ENCODE results near the gene MMUT. TPM values are rescaled to one million over a fixed set of nuclear protein-coding genes. Genes with fewer than 3 reads are reported as not detected.
A peak's percentile ranks its signal among the peaks of the same experiment; 100 is the strongest.

The MMUT gene
- total and polyA plus RNA-seq, 2 experiments from 2014 or later = 10.5 to 21.7 TPM

GRCh38 chr6:49453221-49453620 is 9.8 kb downstream of the MMUT start:
- Histone ChIP-seq H3K27me3 (replicated peaks; ENCODE audit: insufficient read depth) (no peaks in the 10 kb centered on the region), H3K79me2 (ENCODE audit: insufficient read depth) (no peaks in the 10 kb centered on the region), H3K9me3 (ENCODE audit: low read depth) (no peaks in the 10 kb centered on the region), H3K27ac (no peak overlapping the region), H3K9me2 (ENCODE audit: insufficient read depth) (no peaks in the 10 kb centered on the region), H3K9ac (no peak overlapping the region), H3K36me3 (ENCODE audit: low read depth) (peaks cover 29% of the 10 kb centered on the region), H3K4me3 (no peak overlapping the region), H3K4me1 (ENCODE audit: insufficient read depth) (no peaks in the 10 kb centered on the region), H3K4me2 (ENCODE audit: unreplicated experiment) (no peak overlapping the region), H2AFZ (no peak overlapping the region), H4K20me1 (ENCODE audit: insufficient read depth) (no peaks in the 10 kb centered on the region), H3F3A (ENCODE audit: insufficient read depth) (no peaks in the 10 kb centered on the region)
- in situ Hi-C loops (cut with MboI) = no loop called here
- DNase-seq = peak; percentile 35
- no peak for TF ChIP-seq EZH2phosphoT487 (IDR thresholded peaks at IDR 0.05; ENCODE audit: insufficient read depth, low read depth)
- no peak for TF ChIP-seq EZH2 (IDR thresholded peaks at IDR 0.05; ENCODE audit: insufficient read depth, poor library complexity, severe bottlenecking)
- WGBS, 2 experiments (ENCODE audit: low coverage in 1 of 2, low lambda C conversion rate in 2 of 2, missing lambda C conversion rate in 2 of 2) = 59 to 65% methylated on average over 2 of the region's 2 CpGs

GRCh38 chr6:49430866-49431265 is 32.2 kb downstream of the MMUT start:
- no peak overlapping the region for H3K9ac ChIP-seq
- no peaks in the 10 kb centered on the region for H3K79me2 ChIP-seq (ENCODE audit: insufficient read depth)
- 97 to 100% methylated on average over 1 of the region's 1 CpG for WGBS, 2 experiments (ENCODE audit: low coverage in 1 of 2, low lambda C conversion rate in 2 of 2, missing lambda C conversion rate in 2 of 2)
- H3K27me3 ChIP-seq (replicated peaks; ENCODE audit: insufficient read depth) = no peaks in the 10 kb centered on the region
- H3K4me2 ChIP-seq (ENCODE audit: unreplicated experiment) = no peak overlapping the region
- DNase-seq = no peak
- H2AFZ ChIP-seq = no peak overlapping the region
- H3K36me3 ChIP-seq (ENCODE audit: low read depth) = peaks cover 30% of the 10 kb centered on the region
- H3K9me2 ChIP-seq (ENCODE audit: insufficient read depth) = no peaks in the 10 kb centered on the region
- TF ChIP-seq EZH2phosphoT487 (IDR thresholded peaks at IDR 0.05; ENCODE audit: insufficient read depth, low read depth) (no peak), EZH2 (IDR thresholded peaks at IDR 0.05; ENCODE audit: insufficient read depth, poor library complexity, severe bottlenecking) (no peak)
- no peak overlapping the region for H3K27ac ChIP-seq
- H4K20me1 ChIP-seq (ENCODE audit: insufficient read depth) = no peaks in the 10 kb centered on the region
- in situ Hi-C loops (cut with MboI) = no loop called here
- H3K4me1 ChIP-seq (ENCODE audit: insufficient read depth) = peaks cover 4% of the 10 kb centered on the region; the same call in 1 of the 2 replicates
- H3K4me3 ChIP-seq = no peak overlapping the region
- H3F3A ChIP-seq (ENCODE audit: insufficient read depth) = no peaks in the 10 kb centered on the region
- H3K9me3 ChIP-seq (ENCODE audit: low read depth) = no peaks in the 10 kb centered on the region

- Histone ChIP-seq H3K4me3 (no peak overlapping the region), H3K27me3 (replicated peaks; ENCODE audit: insufficient read depth) (no peaks in the 10 kb centered on the region), H2AFZ (no peak overlapping the region), H4K20me1 (ENCODE audit: insufficient read depth) (no peaks in the 10 kb centered on the region), H3F3A (ENCODE audit: insufficient read depth) (no peaks in the 10 kb centered on the region), H3K79me2 (ENCODE audit: insufficient read depth) (no peaks in the 10 kb centered on the region), H3K4me2 (ENCODE audit: unreplicated experiment) (no peak overlapping the region), H3K9me3 (ENCODE audit: low read depth) (no peaks in the 10 kb centered on the region), H3K27ac (no peak overlapping the region), H3K9me2 (ENCODE audit: insufficient read depth) (no peaks in the 10 kb centered on the region), H3K9ac (no peak overlapping the region), H3K4me1 (ENCODE audit: insufficient read depth) (peaks cover 4% of the 10 kb centered on the region; the same call in 1 of the 2 replicates), H3K36me3 (ENCODE audit: low read depth) (peaks cover 23% of the 10 kb centered on the region)
- peak; percentile 28 for DNase-seq
- in situ Hi-C loops (cut with MboI) = no loop called here
- TF ChIP-seq EZH2phosphoT487 (IDR thresholded peaks at IDR 0.05; ENCODE audit: insufficient read depth, low read depth) (no peak), EZH2 (IDR thresholded peaks at IDR 0.05; ENCODE audit: insufficient read depth, poor library complexity, severe bottlenecking) (no peak)
- 62 to 69% methylated on average over 2 of the region's 2 CpGs for WGBS, 2 experiments (ENCODE audit: low coverage in 1 of 2, low lambda C conversion rate in 2 of 2, missing lambda C conversion rate in 2 of 2)
Measured at GRCh38 chr6:49430187-49430586, 32.9 kb downstream of the MMUT start.

- H3K9me3 ChIP-seq (ENCODE audit: low read depth) = no peaks in the 10 kb centered on the region
- H3K4me3 ChIP-seq = no peak overlapping the region
- H3K9me2 ChIP-seq (ENCODE audit: insufficient read depth) = no peaks in the 10 kb centered on the region
- no peak overlapping the region for H3K9ac ChIP-seq
- 34 to 45% methylated on average over 1 of the region's 1 CpG for WGBS, 2 experiments (ENCODE audit: low coverage in 1 of 2, low lambda C conversion rate in 2 of 2, missing lambda C conversion rate in 2 of 2)
- H3F3A ChIP-seq (ENCODE audit: insufficient read depth) = no peaks in the 10 kb centered on the region
- no peaks in the 10 kb centered on the region for H3K27me3 ChIP-seq (replicated peaks; ENCODE audit: insufficient read depth)
- H3K4me2 ChIP-seq (ENCODE audit: unreplicated experiment) = no peak overlapping the region
- no peak overlapping the region for H2AFZ ChIP-seq
- in situ Hi-C loops (cut with MboI) = loop anchor here (25.0 kb wide), 2 partner anchors 1637 to 2012 kb away; partner anchors contain the start of gene OPN5
- DNase-seq = peak; percentile 16
- H3K27ac ChIP-seq = no peak overlapping the region
- TF ChIP-seq EZH2phosphoT487 (IDR thresholded peaks at IDR 0.05; ENCODE audit: insufficient read depth, low read depth) (no peak), EZH2 (IDR thresholded peaks at IDR 0.05; ENCODE audit: insufficient read depth, poor library complexity, severe bottlenecking) (no peak)
- H3K4me1 ChIP-seq (ENCODE audit: insufficient read depth) = no peaks in the 10 kb centered on the region
- no peaks in the 10 kb centered on the region for H3K36me3 ChIP-seq (ENCODE audit: low read depth)
- H3K79me2 ChIP-seq (ENCODE audit: insufficient read depth) = no peaks in the 10 kb centered on the region
- no peaks in the 10 kb centered on the region for H4K20me1 ChIP-seq (ENCODE audit: insufficient read depth)
Measured at GRCh38 chr6:49423817-49424216, 39.2 kb downstream of the MMUT start.

- Histone ChIP-seq H4K20me1 (ENCODE audit: insufficient read depth) (no peaks in the 10 kb centered on the region), H3F3A (ENCODE audit: insufficient read depth) (no peaks in the 10 kb centered on the region), H3K9me3 (ENCODE audit: low read depth) (no peaks in the 10 kb centered on the region), H3K36me3 (ENCODE audit: low read depth) (no peaks in the 10 kb centered on the region), H3K27ac (no peak overlapping the region), H3K4me3 (no peak overlapping the region), H3K79me2 (ENCODE audit: insufficient read depth) (no peaks in the 10 kb centered on the region), H3K4me1 (ENCODE audit: insufficient read depth) (no peaks in the 10 kb centered on the region), H3K27me3 (replicated peaks; ENCODE audit: insufficient read depth) (no peaks in the 10 kb centered on the region), H2AFZ (no peak overlapping the region), H3K4me2 (ENCODE audit: unreplicated experiment) (no peak overlapping the region), H3K9me2 (ENCODE audit: insufficient read depth) (no peaks in the 10 kb centered on the region), H3K9ac (no peak overlapping the region)
- TF ChIP-seq EZH2phosphoT487 (IDR thresholded peaks at IDR 0.05; ENCODE audit: insufficient read depth, low read depth) = no peak
- DNase-seq = no peak
- in situ Hi-C loops (cut with MboI) = loop anchor here (25.0 kb wide), 2 partner anchors 1629 to 2004 kb away; partner anchors contain the start of gene OPN5
- WGBS, 2 experiments (ENCODE audit: low coverage in 1 of 2, low lambda C conversion rate in 2 of 2, missing lambda C conversion rate in 2 of 2) = 60% methylated on average over 4 of the region's 4 CpGs
Measured at GRCh38 chr6:49416195-49416594, 46.9 kb downstream of the MMUT start.
